ENCODE results near the gene ASPSCR1. TPM values are rescaled to one million over a fixed set of nuclear protein-coding genes. Genes with fewer than 3 reads are reported as not detected.

The ASPSCR1 gene
- total and polyA plus RNA-seq, 2 of the 13 experiments (the other 11 are each of a cell fraction or from before 2014, with no cell fraction given) = 274 to 314 TPM

- TF ChIP-seq ZSCAN5A (CRISPR knock-in tag; IDR thresholded peaks at IDR 0.05; ENCODE audit: borderline replicate concordance) (no peak), MZF1 (CRISPR knock-in tag; IDR thresholded peaks at IDR 0.05; ENCODE audit: borderline replicate concordance) (no peak), SMARCE1 (IDR thresholded peaks at IDR 0.05; ENCODE audit: borderline replicate concordance) (no peak), ZNF597 (CRISPR knock-in tag; IDR thresholded peaks at IDR 0.05) (no peak), ELK4 (CRISPR knock-in tag; IDR thresholded peaks at IDR 0.05; ENCODE audit: borderline replicate concordance) (no peak), SMAD9 (CRISPR knock-in tag; IDR thresholded peaks at IDR 0.05) (no peak), ZNF44 (CRISPR knock-in tag; IDR thresholded peaks at IDR 0.05) (no peak), ZNF333 (CRISPR knock-in tag; IDR thresholded peaks at IDR 0.05; ENCODE audit: borderline replicate concordance) (no peak), ZBTB20 (CRISPR knock-in tag; IDR thresholded peaks at IDR 0.05; ENCODE audit: borderline replicate concordance, low read depth) (no peak), KLF6 (CRISPR knock-in tag; IDR thresholded peaks at IDR 0.05) (no peak), HES4 (CRISPR knock-in tag; IDR thresholded peaks at IDR 0.05; ENCODE audit: borderline replicate concordance) (no peak; the same call in 1 of the 2 replicates), ARNTL (CRISPR knock-in tag; IDR thresholded peaks at IDR 0.05) (no peak), POLR2A (IDR thresholded peaks at IDR 0.05; ENCODE audit: insufficient read depth in 1 of 2, low read depth in 2 of 2, low read length in 2 of 2) (peak in 1 of 2 experiments; percentile 58; a peak in 2 of 4 replicates), CBX5 (CRISPR knock-in tag; IDR thresholded peaks at IDR 0.05; ENCODE audit: borderline replicate concordance) (no peak)
- TF ChIP-seq, protein P1, sequence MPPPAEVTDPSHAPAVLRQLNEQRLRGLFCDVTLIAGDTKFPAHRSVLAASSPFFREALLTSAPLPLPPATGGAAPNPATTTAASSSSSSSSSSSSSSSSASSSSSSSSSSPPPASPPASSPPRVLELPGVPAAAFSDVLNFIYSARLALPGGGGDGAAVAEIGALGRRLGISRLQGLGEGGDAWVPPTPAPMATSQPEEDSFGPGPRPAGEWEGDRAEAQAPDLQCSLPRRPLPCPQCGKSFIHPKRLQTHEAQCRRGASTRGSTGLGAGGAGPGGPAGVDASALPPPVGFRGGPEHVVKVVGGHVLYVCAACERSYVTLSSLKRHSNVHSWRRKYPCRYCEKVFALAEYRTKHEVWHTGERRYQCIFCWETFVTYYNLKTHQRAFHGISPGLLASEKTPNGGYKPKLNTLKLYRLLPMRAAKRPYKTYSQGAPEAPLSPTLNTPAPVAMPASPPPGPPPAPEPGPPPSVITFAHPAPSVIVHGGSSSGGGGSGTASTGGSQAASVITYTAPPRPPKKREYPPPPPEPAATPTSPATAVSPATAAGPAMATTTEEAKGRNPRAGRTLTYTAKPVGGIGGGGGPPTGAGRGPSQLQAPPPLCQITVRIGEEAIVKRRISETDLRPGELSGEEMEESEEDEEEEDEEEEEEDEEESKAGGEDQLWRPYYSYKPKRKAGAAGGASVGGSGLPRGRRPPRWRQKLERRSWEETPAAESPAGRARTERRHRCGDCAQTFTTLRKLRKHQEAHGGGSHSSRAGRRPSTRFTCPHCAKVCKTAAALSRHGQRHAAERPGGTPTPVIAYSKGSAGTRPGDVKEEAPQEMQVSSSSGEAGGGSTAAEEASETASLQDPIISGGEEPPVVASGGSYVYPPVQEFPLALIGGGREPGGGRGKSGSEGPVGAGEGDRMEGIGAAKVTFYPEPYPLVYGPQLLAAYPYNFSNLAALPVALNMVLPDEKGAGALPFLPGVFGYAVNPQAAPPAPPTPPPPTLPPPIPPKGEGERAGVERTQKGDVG (CRISPR knock-in tag; IDR thresholded peaks at IDR 0.05; ENCODE audit: borderline replicate concordance) = no peak
- TF ChIP-seq, protein P2, sequence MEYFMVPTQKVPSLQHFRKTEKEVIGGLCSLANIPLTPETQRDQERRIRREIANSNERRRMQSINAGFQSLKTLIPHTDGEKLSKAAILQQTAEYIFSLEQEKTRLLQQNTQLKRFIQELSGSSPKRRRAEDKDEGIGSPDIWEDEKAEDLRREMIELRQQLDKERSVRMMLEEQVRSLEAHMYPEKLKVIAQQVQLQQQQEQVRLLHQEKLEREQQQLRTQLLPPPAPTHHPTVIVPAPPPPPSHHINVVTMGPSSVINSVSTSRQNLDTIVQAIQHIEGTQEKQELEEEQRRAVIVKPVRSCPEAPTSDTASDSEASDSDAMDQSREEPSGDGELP (IDR thresholded peaks at IDR 0.05; ENCODE audit: borderline replicate concordance, low read depth) = no peak
- TF ChIP-seq, protein P3, sequence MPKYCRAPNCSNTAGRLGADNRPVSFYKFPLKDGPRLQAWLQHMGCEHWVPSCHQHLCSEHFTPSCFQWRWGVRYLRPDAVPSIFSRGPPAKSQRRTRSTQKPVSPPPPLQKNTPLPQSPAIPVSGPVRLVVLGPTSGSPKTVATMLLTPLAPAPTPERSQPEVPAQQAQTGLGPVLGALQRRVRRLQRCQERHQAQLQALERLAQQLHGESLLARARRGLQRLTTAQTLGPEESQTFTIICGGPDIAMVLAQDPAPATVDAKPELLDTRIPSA (CRISPR knock-in tag; IDR thresholded peaks at IDR 0.05; ENCODE audit: borderline replicate concordance) = no peak
Measured at GRCh38 chr17:82064433-82065192, 87.2 kb downstream of the ASPSCR1 start (continued).
